Right cardiac atrium (tissue), 5 donors: ENCODE results near the gene C2orf76. TPM values are rescaled to one million over a fixed set of nuclear protein-coding genes. Genes with fewer than 3 reads are reported as not detected.

Source experiments
- ATAC-seq, 2 donors: fragments of 200-7000 bp; cut with Tn5 transposase; one replicate each; pipeline versions ENCODE4 v1.8.0 to v1.9.1; 2020; ENCODE audit warnings: moderate library complexity in 2 of 2, mild to moderate bottlenecking in 1 of 2
- DNase-seq, 3 donors: peaks; one replicate each; pipeline ENCODE4 v3.0.0-alpha.2; 2020
- H3K27ac ChIP-seq: one replicate; pipeline ENCODE4 v1.5.1; 2013; ENCODE audit warnings: mild to moderate bottlenecking, low read length, control low read depth, moderate library complexity
- H3K27me3 ChIP-seq: one replicate; pipeline ENCODE4 v1.6.1; 2013; ENCODE audit not compliant: control insufficient read depth, insufficient read depth
- H3K4me1 ChIP-seq: one replicate; pipeline ENCODE4 v1.6.1; 2013; ENCODE audit warnings: low read length; ENCODE audit not compliant: control insufficient read depth, insufficient read depth
- H3K4me3 ChIP-seq: one replicate; pipeline ENCODE4 v1.5.1; 2013; ENCODE audit warnings: low read length, control low read depth
- H3K9me3 ChIP-seq: one replicate; pipeline ENCODE4 v1.6.1; 2013; ENCODE audit warnings: low read length; ENCODE audit not compliant: control insufficient read depth
- WGBS: extraction: QIAGEN DNeasy Blood & Tissue Kit; methylation state at CpG from one replicate; pipeline ENCODE4 v1.1.7; 2013; 5-methylcytosine and 5-hydroxymethylcytosine counted together
- intact Hi-C, 4 donors: fragments of 100-400 bp; cut with DNase I; formaldehyde crosslinking; loops; one replicate each; pipeline versions ENCODE4 v1.11.0 to v1.14.0; 2022 to 2023
- polyA plus RNA-seq: library from polyadenylated mRNA; stranded (reverse); fragments of 200-250 nt; gene quantifications from one replicate; pipeline ENCODE4 v1.2.3, GENCODE V29; 2013
- total RNA-seq, 4 donors: library from RNA; stranded (reverse); fragmentation: NEBNext Ultra II Directional; extraction: Animal tissue kit (Norgen Biotek cat#: 25700); gene quantifications; one replicate each; pipeline ENCODE4 v1.2.1, GENCODE V29; 2021
- donor health status: healthy with polysubstance abuse.
- donor health status: DM: no; HTN: yes; CAD: no.
- donor health status: DM: no; HTN: no; CAD: no.
- donor health status: DM: no; HTN: yes; CAD: no; lungs with severe emphysema.
- donor health status: DM: yes; HTN: yes; CAD: no.

C2orf76 gene
- total and polyA plus RNA-seq, 5 donors = 11.4 to 27.7 (median 13.0) TPM

- 95% methylated on average over 2 of the region's 2 CpGs for WGBS
These were observed 28.9 kb downstream of the C2orf76 start for GRCh38 chr2:119337749-119338148.

GRCh38 chr2:119333833-119334232 lies 32.8 kb downstream of the C2orf76 start:
- Histone ChIP-seq H3K27ac (no peak overlapping the region), H3K4me3 (no peak overlapping the region), H3K4me1 (no peaks in the 10 kb centered on the region), H3K9me3 (no peaks in the 10 kb centered on the region), H3K27me3 (no peaks in the 10 kb centered on the region)
- ATAC-seq (no peak), DNase-seq (no peak)
- 96% methylated on average over 2 of the region's 2 CpGs for WGBS
- intact Hi-C loops = no loop called here

More at GRCh38 chr2:119337749-119338148, 28.9 kb downstream of the C2orf76 start:
- ATAC-seq (no peak), DNase-seq (no peak)
- H3K27ac ChIP-seq = no peak overlapping the region
- no peaks in the 10 kb centered on the region for H3K27me3 ChIP-seq
- no peaks in the 10 kb centered on the region for H3K9me3 ChIP-seq
- intact Hi-C loops = no loop called here
- H3K4me3 ChIP-seq = no peak overlapping the region
- H3K4me1 ChIP-seq = no peaks in the 10 kb centered on the region

GRCh38 chr2:119333360-119333759 lies 33.3 kb downstream of the C2orf76 start:
- H3K27ac ChIP-seq = no peak overlapping the region
- H3K4me1 ChIP-seq = no peaks in the 10 kb centered on the region
- ATAC-seq (no peak), DNase-seq (no peak)
- no peaks in the 10 kb centered on the region for H3K27me3 ChIP-seq
- 89% methylated on average over 3 of the region's 3 CpGs for WGBS
- intact Hi-C loops = no loop called here
- H3K4me3 ChIP-seq = no peak overlapping the region
- no peaks in the 10 kb centered on the region for H3K9me3 ChIP-seq

GRCh38 chr2:119332953-119333352 lies 33.7 kb downstream of the C2orf76 start:
- Histone ChIP-seq H3K27me3 (no peaks in the 10 kb centered on the region), H3K27ac (no peak overlapping the region), H3K4me3 (no peak overlapping the region), H3K9me3 (no peaks in the 10 kb centered on the region), H3K4me1 (no peaks in the 10 kb centered on the region)
- DNase-seq (no peak), ATAC-seq (no peak)
- WGBS = 95% methylated on average over 6 of the region's 6 CpGs
- intact Hi-C loops = no loop called here

GRCh38 chr2:119327431-119327830 lies 39.2 kb downstream of the C2orf76 start:
- ATAC-seq (no peak), DNase-seq (no peak)
- Histone ChIP-seq H3K27ac (no peak overlapping the region), H3K9me3 (no peaks in the 10 kb centered on the region), H3K27me3 (no peaks in the 10 kb centered on the region), H3K4me1 (no peaks in the 10 kb centered on the region), H3K4me3 (no peak overlapping the region)
- intact Hi-C loops = no loop called here
- 93% methylated on average over 6 of the region's 6 CpGs for WGBS

GRCh38 chr2:119326938-119327337 lies 39.7 kb downstream of the C2orf76 start:
- Histone ChIP-seq H3K27me3 (no peaks in the 10 kb centered on the region), H3K27ac (no peak overlapping the region), H3K4me1 (no peaks in the 10 kb centered on the region), H3K4me3 (no peak overlapping the region), H3K9me3 (no peaks in the 10 kb centered on the region)
- 81% methylated on average over 1 of the region's 1 CpG for WGBS
- no peak for DNase-seq
- intact Hi-C loops = no loop called here
- no peak for ATAC-seq

DNA sequence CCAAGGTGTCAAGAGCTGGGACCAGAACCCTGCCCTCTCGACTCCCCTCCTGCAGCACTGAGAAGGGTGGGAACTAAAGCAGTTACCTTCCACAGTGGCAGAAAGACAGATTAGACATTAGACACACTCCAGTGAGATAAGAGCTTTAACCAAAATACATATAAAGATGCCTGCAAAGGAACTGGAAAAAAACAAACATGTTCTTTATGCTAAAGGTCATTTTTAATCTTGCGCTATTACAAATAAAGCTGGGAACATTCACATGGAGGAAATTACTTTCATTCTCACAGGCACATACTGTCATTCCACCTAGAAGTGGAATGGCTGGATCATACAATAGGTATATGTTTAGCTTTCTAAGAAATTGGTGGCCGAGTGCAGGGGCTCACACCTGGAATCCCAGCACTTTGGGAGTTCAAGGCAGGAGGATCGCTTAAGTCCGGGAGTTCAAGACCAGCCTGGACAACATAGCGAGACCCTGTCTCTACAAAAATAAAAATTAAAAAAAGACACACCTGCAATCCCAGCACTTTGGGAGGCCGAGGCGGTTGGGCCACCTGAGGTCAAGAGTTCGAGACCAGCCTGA lies 41.9 kb downstream of the C2orf76 start:
- H3K27me3 ChIP-seq = no peaks in the 10 kb centered on the region
- no peak overlapping the region for H3K27ac ChIP-seq
- 91% methylated on average over 9 of the region's 9 CpGs for WGBS
- no peak for DNase-seq
- H3K4me1 ChIP-seq = no peaks in the 10 kb centered on the region
- no peak overlapping the region for H3K4me3 ChIP-seq
- intact Hi-C loops = no loop called here
- no peak for ATAC-seq
- no peaks in the 10 kb centered on the region for H3K9me3 ChIP-seq

DNA sequence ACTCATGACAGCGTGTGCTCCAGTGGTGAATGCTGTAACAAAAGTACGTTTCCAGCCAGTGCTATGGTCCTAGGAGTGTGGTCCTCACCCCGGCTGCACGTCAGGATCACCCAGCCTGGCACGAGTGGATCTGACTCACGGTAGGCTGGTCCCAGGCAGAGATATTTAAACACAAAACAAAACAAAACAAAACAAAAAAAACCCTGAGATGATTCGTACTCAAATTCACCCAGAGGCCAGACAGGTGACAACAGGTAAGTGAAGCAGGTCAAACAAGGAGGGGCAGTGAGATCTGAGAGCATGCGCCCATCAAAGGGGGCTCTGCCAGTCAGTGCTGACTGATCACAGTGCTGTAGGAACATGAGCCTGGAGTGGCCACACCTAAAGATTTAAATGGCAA lies 43.2 kb downstream of the C2orf76 start:
- H3K4me3 ChIP-seq = no peak overlapping the region
- no peak overlapping the region for H3K27ac ChIP-seq
- H3K27me3 ChIP-seq = no peaks in the 10 kb centered on the region
- DNase-seq (no peak), ATAC-seq (no peak)
- intact Hi-C loops = no loop called here
- peaks cover 2% of the 10 kb centered on the region for H3K4me1 ChIP-seq
- no peaks in the 10 kb centered on the region for H3K9me3 ChIP-seq
- 91% methylated on average over 8 of the region's 8 CpGs for WGBS

GRCh38 chr2:119319593-119319992 lies 47.0 kb downstream of the C2orf76 start:
- H3K27ac ChIP-seq = no peak overlapping the region
- peak in 1 of 2 donors; percentile 67 for ATAC-seq
- peaks cover 3% of the 10 kb centered on the region for H3K4me1 ChIP-seq
- no peaks in the 10 kb centered on the region for H3K9me3 ChIP-seq
- intact Hi-C loops = loop anchor here in 2 of 4 donors (10.0 kb wide), 2 partner anchors 45 to 155 kb away; partner anchors contain the start of genes C2orf76 (in 1 of the 2) and DBI (in 1 of the 2)
- no peak overlapping the region for H3K4me3 ChIP-seq
- no peak for DNase-seq
- WGBS = 72% methylated on average over 7 of the region's 7 CpGs
- no peaks in the 10 kb centered on the region for H3K27me3 ChIP-seq

- Histone ChIP-seq H3K4me3 (no peak overlapping the region), H3K27ac (no peak overlapping the region), H3K9me3 (no peaks in the 10 kb centered on the region), H3K27me3 (no peaks in the 10 kb centered on the region), H3K4me1 (peaks cover 3% of the 10 kb centered on the region)
- WGBS = 97% methylated on average over 1 of the region's 1 CpG
- ATAC-seq (no peak), DNase-seq (no peak)
- intact Hi-C loops = loop anchor here in 2 of 4 donors (10.0 kb wide), 2 partner anchors 47 to 157 kb away; partner anchors contain the start of genes C2orf76 (in 1 of the 2) and DBI (in 1 of the 2)
These were observed 49.1 kb downstream of the C2orf76 start for GRCh38 chr2:119317554-119317953.

GRCh38 chr2:119316066-119316465 lies 50.6 kb downstream of the C2orf76 start:
- intact Hi-C loops = loop anchor here in 2 of 4 donors (10.0 kb wide), 2 partner anchors 49 to 159 kb away; partner anchors contain the start of genes C2orf76 (in 1 of the 2) and DBI (in 1 of the 2)
- ATAC-seq = no peak
- H3K4me3 ChIP-seq = no peak overlapping the region
- no peaks in the 10 kb centered on the region for H3K27me3 ChIP-seq
- no peak overlapping the region for H3K27ac ChIP-seq
- DNase-seq = no peak
- 65% methylated on average over 3 of the region's 3 CpGs for WGBS
- H3K4me1 ChIP-seq = peaks cover 3% of the 10 kb centered on the region
- no peaks in the 10 kb centered on the region for H3K9me3 ChIP-seq
